MCF 10A (cell line): ENCODE measurements around the gene XG. TPM values are rescaled to one million over a fixed set of nuclear protein-coding genes. Genes with fewer than 3 reads are reported as not detected.

ENCODE experiments used
- BruUV-seq: library from RNA; stranded (reverse); fragments of 400-500 nt; replicated peaks from 2 replicates; lab custom pipeline; 2021; lab: Mats Ljungman, UMichigan
- CTCF ChIA-PET: fragments of 300-600 bp; sonication (Branson Sonifier 250); formaldehyde crosslinking; extraction: SDS; loops from one replicate; lab custom pipeline; 2021; ENCODE audit warnings: antibody characterized with exemption, inconsistent platforms; lab: Yijun Ruan, JAX
- POLR2A ChIA-PET: fragments of 300-600, 350-650 bp; sonication (Branson Sonifier 250); formaldehyde crosslinking; extraction: SDS; loops from one replicate; lab custom pipeline; 2020; ENCODE audit warnings: antibody characterized with exemption, inconsistent platforms; lab: Yijun Ruan, JAX
- DNase-seq: peaks from one replicate; pipeline ENCODE4 v3.0.0-alpha.2; 2018; ENCODE audit not compliant: unreplicated experiment
- H3K27ac Mint-ChIP-seq: one replicate; pipeline ENCODE4 v1.8.0; 2022; ENCODE audit warnings: mild to moderate bottlenecking, low read depth, mixed read lengths; ENCODE audit not compliant: unreplicated experiment
- H3K27me3 Mint-ChIP-seq: one replicate; pipeline ENCODE4 v1.8.0; 2022; ENCODE audit warnings: mixed read lengths; ENCODE audit not compliant: insufficient read depth, unreplicated experiment
- H3K36me3 Mint-ChIP-seq: one replicate; pipeline ENCODE4 v1.8.0; 2022; ENCODE audit warnings: mild to moderate bottlenecking, moderate library complexity, mixed read lengths; ENCODE audit not compliant: insufficient read depth, unreplicated experiment
- H3K4me1 Mint-ChIP-seq: one replicate; pipeline ENCODE4 v1.8.0; 2022; ENCODE audit warnings: mixed read lengths; ENCODE audit not compliant: insufficient read depth, unreplicated experiment
- H3K4me3 Mint-ChIP-seq: one replicate; pipeline ENCODE4 v1.8.0; 2022; ENCODE audit warnings: mild to moderate bottlenecking, moderate library complexity, mixed read lengths; ENCODE audit not compliant: unreplicated experiment
- H3K9me3 Mint-ChIP-seq: one replicate; pipeline ENCODE4 v1.8.0; 2022; ENCODE audit warnings: mixed read lengths; ENCODE audit not compliant: unreplicated experiment
- intact Hi-C: fragments of 100-400 bp; cut with micrococcal nuclease; formaldehyde crosslinking; loops from 2 replicates; pipeline ENCODE4 v1.14.1; 2022
- total RNA-seq: library from RNA; stranded (reverse); gene quantifications from 2 replicates; pipeline ENCODE4 v1.2.3, GENCODE V29; 2022
- TF ChIP-seq, protein P1 (sequence below): fragments of 200-600 bp; IDR thresholded peaks from one replicate; pipeline ENCODE4 v1.8.0; 2022; ENCODE audit warnings: antibody characterized with exemption, mild to moderate bottlenecking; ENCODE audit not compliant: unreplicated experiment

The XG gene
- total RNA-seq, 1 experiment from 2014 or later, result not detected

DNA sequence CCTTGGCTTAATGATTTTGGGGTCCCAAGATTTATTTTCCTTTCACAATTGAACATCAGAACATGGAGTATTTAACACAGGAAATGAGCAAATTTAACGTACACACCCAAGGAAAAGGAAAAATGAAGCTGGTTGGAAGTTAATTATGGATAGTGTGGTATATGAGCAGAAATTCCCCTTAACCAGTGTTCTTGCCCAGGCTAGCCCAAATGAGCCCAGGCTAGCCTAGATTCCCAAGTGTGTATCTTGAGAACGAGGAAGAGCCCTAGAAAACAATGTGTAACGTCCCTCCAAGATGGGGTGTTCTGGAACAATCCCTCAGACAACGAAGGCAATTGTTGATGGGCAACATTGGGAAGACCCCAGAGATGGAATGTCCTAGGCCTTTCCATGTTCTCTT, 33.7 kb downstream of the XG start:
- Mint-ChIP-seq H3K4me3 (no peak overlapping the region), H3K27me3 (no peaks in the 10 kb centered on the region), H3K9me3 (no peaks in the 10 kb centered on the region), H3K36me3 (peaks cover 5% of the 10 kb centered on the region), H3K4me1 (no peaks in the 10 kb centered on the region), H3K27ac (no peak overlapping the region)
- intact Hi-C loops, result no loop called here
- TF ChIP-seq, protein P1, sequence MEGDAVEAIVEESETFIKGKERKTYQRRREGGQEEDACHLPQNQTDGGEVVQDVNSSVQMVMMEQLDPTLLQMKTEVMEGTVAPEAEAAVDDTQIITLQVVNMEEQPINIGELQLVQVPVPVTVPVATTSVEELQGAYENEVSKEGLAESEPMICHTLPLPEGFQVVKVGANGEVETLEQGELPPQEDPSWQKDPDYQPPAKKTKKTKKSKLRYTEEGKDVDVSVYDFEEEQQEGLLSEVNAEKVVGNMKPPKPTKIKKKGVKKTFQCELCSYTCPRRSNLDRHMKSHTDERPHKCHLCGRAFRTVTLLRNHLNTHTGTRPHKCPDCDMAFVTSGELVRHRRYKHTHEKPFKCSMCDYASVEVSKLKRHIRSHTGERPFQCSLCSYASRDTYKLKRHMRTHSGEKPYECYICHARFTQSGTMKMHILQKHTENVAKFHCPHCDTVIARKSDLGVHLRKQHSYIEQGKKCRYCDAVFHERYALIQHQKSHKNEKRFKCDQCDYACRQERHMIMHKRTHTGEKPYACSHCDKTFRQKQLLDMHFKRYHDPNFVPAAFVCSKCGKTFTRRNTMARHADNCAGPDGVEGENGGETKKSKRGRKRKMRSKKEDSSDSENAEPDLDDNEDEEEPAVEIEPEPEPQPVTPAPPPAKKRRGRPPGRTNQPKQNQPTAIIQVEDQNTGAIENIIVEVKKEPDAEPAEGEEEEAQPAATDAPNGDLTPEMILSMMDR, result no peak
- ChIA-PET POLR2A (interaction anchor here (0.7 kb wide), 1 partner anchor 19 kb away, joined by 4 read pairs; no protein-coding TSS in a partner anchor), CTCF (interaction anchor here (0.8 kb wide), 1 partner anchor 34 kb away, joined by 3 read pairs; no protein-coding TSS in a partner anchor)
- DNase-seq, result no peak
- no TSS peak for BruUV-seq

DNA sequence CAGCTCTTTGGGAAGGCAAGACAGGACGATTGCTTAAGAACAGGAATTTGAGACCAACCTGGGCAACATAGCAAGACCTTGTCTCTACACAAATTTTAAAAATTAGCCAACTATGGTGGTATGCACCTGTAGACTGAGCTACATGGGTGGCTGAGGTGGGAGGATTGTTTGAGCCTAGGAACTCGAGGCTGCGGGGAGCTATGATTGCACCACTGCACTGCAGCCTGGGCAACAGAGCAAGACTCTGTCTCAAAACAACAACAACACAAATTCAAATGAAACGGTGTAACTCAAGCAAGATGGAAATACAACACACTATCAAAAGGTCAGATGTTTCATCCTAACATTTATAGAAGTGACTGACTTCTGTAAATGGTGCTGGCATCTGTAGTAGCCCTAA, 37.1 kb downstream of the XG start:
- H3K36me3 Mint-ChIP-seq, result peaks cover 5% of the 10 kb centered on the region
- no TSS peak for BruUV-seq
- H3K9me3 Mint-ChIP-seq, result no peaks in the 10 kb centered on the region
- no peak overlapping the region for H3K4me3 Mint-ChIP-seq
- intact Hi-C loops, result no loop called here
- TF ChIP-seq, protein P1, result no peak
- H3K27ac Mint-ChIP-seq, result no peak overlapping the region
- H3K4me1 Mint-ChIP-seq, result peaks cover 5% of the 10 kb centered on the region
- POLR2A ChIA-PET, result no interaction called here
- peaks cover 27% of the 10 kb centered on the region for H3K27me3 Mint-ChIP-seq
- DNase-seq, result no peak
- CTCF ChIA-PET, result no interaction called here

DNA sequence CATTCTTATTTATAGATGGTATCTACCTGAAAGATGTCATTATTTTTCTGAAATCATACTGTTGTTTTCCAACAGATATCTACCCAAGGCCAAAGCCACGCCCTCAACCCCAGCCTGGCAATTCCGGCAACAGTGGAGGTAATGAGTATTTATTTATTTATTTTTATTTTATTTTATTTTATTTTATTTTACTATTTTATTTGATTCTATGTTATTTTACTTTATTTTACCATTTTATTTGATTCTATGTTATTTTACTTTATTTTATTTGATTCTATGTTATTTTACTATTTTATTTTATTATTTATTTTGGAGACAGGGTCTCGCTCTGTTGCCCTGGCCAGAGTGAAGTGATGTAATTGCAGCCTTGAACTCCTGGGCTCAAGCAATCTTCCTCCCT, 37.7 kb downstream of the XG start:
- no peaks in the 10 kb centered on the region for H3K9me3 Mint-ChIP-seq
- BruUV-seq, result no TSS peak
- CTCF ChIA-PET, result no interaction called here
- H3K27ac Mint-ChIP-seq, result no peak overlapping the region
- H3K4me1 Mint-ChIP-seq, result peaks cover 5% of the 10 kb centered on the region
- intact Hi-C loops, result no loop called here
- TF ChIP-seq, protein P1, result no peak
- peaks cover 5% of the 10 kb centered on the region for H3K36me3 Mint-ChIP-seq
- POLR2A ChIA-PET, result no interaction called here
- DNase-seq, result no peak
- no peak overlapping the region for H3K4me3 Mint-ChIP-seq
- peaks cover 29% of the 10 kb centered on the region for H3K27me3 Mint-ChIP-seq

DNA sequence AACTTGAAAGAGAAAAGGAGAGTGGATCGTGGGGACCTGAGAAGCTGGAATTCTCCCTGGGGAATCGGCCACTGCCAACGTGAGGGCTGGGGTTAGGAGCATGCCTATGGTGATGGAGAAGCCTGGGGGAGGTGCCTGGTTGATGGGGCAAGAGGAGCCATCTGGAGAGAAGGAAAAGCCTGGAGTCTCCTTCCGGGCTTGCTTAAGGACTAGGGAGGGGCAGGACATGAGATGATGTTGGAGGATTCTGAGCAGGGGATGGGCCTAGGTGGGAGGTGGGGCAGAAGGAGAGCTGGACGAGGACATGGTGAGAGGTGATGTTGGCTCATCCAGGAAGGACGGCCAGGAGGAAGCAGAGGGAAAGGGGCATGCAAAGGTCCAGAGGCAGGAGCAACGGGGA, 41.9 kb downstream of the XG start:
- Mint-ChIP-seq H3K4me1 (peaks cover 5% of the 10 kb centered on the region), H3K9me3 (no peaks in the 10 kb centered on the region), H3K4me3 (no peak overlapping the region), H3K27ac (no peak overlapping the region), H3K36me3 (no peaks in the 10 kb centered on the region), H3K27me3 (peaks cover 29% of the 10 kb centered on the region)
- DNase-seq, result no peak
- no TSS peak for BruUV-seq
- intact Hi-C loops, result no loop called here
- ChIA-PET POLR2A (no interaction called here), CTCF (interaction anchor here (1.8 kb wide), 1 partner anchor 25 kb away, joined by 4 read pairs; no protein-coding TSS in a partner anchor)
- TF ChIP-seq, protein P1, result no peak
